HepG2 (cell line): ENCODE measurements around the gene POLE. TPM values are rescaled to one million over a fixed set of nuclear protein-coding genes. Genes with fewer than 3 reads are reported as not detected.

Experiments
- BCL6 ChIP-seq: IDR thresholded peaks from 2 replicates; pipeline ENCODE4 v1.6.1; 2016; ENCODE audit warnings: missing genetic modification reagents, missing compliant biosample characterization
- FLYWCH1 ChIP-seq: sonication (generic); formaldehyde crosslinking; IDR thresholded peaks from 2 replicates; pipeline ENCODE4 v1.8.1; 2023; ENCODE audit warnings: mild to moderate bottlenecking, missing genetic modification reagents
- GZF1 ChIP-seq: sonication (generic); formaldehyde crosslinking; IDR thresholded peaks from 2 replicates; pipeline ENCODE4 v1.5.1; 2020; ENCODE audit warnings: mild to moderate bottlenecking, missing genetic modification reagents
- KLF6 ChIP-seq: IDR thresholded peaks from 2 replicates; pipeline ENCODE4 v1.8.0; 2016; ENCODE audit warnings: missing biosample characterization, missing genetic modification reagents
- MEIS2 ChIP-seq: sonication (generic); formaldehyde crosslinking; IDR thresholded peaks from 2 replicates; pipeline ENCODE4 v1.9.0; 2021; ENCODE audit warnings: mild to moderate bottlenecking, missing genetic modification reagents
- PHF21A ChIP-seq: sonication (generic); formaldehyde crosslinking; IDR thresholded peaks from 2 replicates; pipeline ENCODE4 v1.5.0; 2020; ENCODE audit warnings: mild to moderate bottlenecking, missing genetic modification reagents
- POLR2AphosphoS2 ChIP-seq: IDR thresholded peaks from 2 replicates; pipeline ENCODE4 v1.6.1; 2011; ENCODE audit warnings: low read depth, low read length, improper control_type of control experiment
- TEAD3 ChIP-seq: optimal IDR thresholded peaks from 2 replicates; pipeline ENCODE3; 2016; ENCODE audit warnings: borderline replicate concordance
- XRCC5 ChIP-seq: fragments of 200-400 bp; formaldehyde crosslinking; optimal IDR thresholded peaks from 2 replicates; pipeline ENCODE3; 2017; ENCODE audit warnings: mild to moderate bottlenecking, low read length
- ZFY ChIP-seq: sonication (generic); formaldehyde crosslinking; IDR thresholded peaks from 2 replicates; pipeline ENCODE4 v1.4.0; 2020; ENCODE audit warnings: missing genetic modification reagents
- ZNF10 ChIP-seq: sonication (generic); formaldehyde crosslinking; IDR thresholded peaks from 2 replicates; pipeline ENCODE4 v1.4.0; 2020; ENCODE audit warnings: mild to moderate bottlenecking, low read depth, missing genetic modification reagents, borderline replicate concordance
- ZNF263 ChIP-seq: sonication (generic); formaldehyde crosslinking; IDR thresholded peaks from 2 replicates; pipeline ENCODE4 v1.4.0; 2020; ENCODE audit warnings: missing genetic modification reagents
- ZNF543 ChIP-seq: sonication (generic); formaldehyde crosslinking; IDR thresholded peaks from 2 replicates; pipeline ENCODE4 v1.4.0; 2020; ENCODE audit warnings: mild to moderate bottlenecking, missing genetic modification reagents
- ZNF570 ChIP-seq: sonication (generic); formaldehyde crosslinking; IDR thresholded peaks from 2 replicates; pipeline ENCODE4 v1.4.0; 2020; ENCODE audit warnings: mild to moderate bottlenecking, missing genetic modification reagents, borderline replicate concordance
- ZNF781 ChIP-seq: sonication (generic); formaldehyde crosslinking; IDR thresholded peaks from 2 replicates; pipeline ENCODE4 v1.5.1; 2020; ENCODE audit warnings: borderline replicate concordance, mild to moderate bottlenecking, missing genetic modification reagents; ENCODE audit errors: not compliant biosample characterization
- polyA plus RNA-seq, 8 experiments: library from polyadenylated mRNA; depleted of rRNA in 3 of 8; stranded (reverse) in 7 of 8; unstranded in 1 of 8; fragments of >200 nt; fragmentation: Illumina TruSeq in 4 of 8; extraction: Trizol in 4 of 8; gene quantifications; 2 replicates each; pipeline versions ENCODE4 v1.2.1 to v1.2.3, GENCODE V29; 2011 to 2016; ENCODE audit warnings: low read depth in 4 of 8, missing spikeins in 1 of 8, mixed read lengths in 1 of 8; ENCODE audit not compliant: insufficient read depth in 1 of 8
- total RNA-seq, 5 experiments: library from RNA; depleted of rRNA; stranded (reverse); fragments of >200 nt; fragmentation: Illumina TruSeq; extraction: Trizol; gene quantifications; 2 replicates each; pipeline ENCODE4 v1.2.3, GENCODE V29; 2016; ENCODE audit warnings: low read depth in 1 of 5
- TF ChIP-seq, protein P1 (sequence below), 2 experiments: sonication (generic) in 1 of 2; formaldehyde crosslinking in 1 of 2; IDR thresholded peaks; 2 replicates each; pipeline versions ENCODE4 v1.4.0 to v1.6.1; 2018 to 2020; ENCODE audit warnings: missing genetic modification reagents in 2 of 2, borderline replicate concordance in 1 of 2, low read depth in 1 of 2, mild to moderate bottlenecking in 1 of 2, missing biosample characterization in 1 of 2
- TF ChIP-seq, protein P2 (sequence below): sonication (generic); formaldehyde crosslinking; IDR thresholded peaks from 2 replicates; pipeline ENCODE4 v1.4.0; 2020; ENCODE audit warnings: missing genetic modification reagents; ENCODE audit errors: not compliant biosample characterization
- TF ChIP-seq, protein P3 (sequence below): sonication (generic); formaldehyde crosslinking; IDR thresholded peaks from 2 replicates; pipeline ENCODE4 v1.4.0; 2020; ENCODE audit warnings: missing genetic modification reagents
- TF ChIP-seq, protein P4 (sequence below): sonication (generic); formaldehyde crosslinking; IDR thresholded peaks from 2 replicates; pipeline ENCODE4 v1.8.1; 2023; ENCODE audit warnings: mild to moderate bottlenecking, inconsistent platforms, moderate library complexity, missing genetic modification reagents, borderline replicate concordance

The POLE gene
- total and polyA plus RNA-seq, 2 of the 13 experiments (the other 11 are each of a cell fraction or from before 2014, with no cell fraction given), result 25.3 to 52.2 TPM

- TF ChIP-seq, protein P1, sequence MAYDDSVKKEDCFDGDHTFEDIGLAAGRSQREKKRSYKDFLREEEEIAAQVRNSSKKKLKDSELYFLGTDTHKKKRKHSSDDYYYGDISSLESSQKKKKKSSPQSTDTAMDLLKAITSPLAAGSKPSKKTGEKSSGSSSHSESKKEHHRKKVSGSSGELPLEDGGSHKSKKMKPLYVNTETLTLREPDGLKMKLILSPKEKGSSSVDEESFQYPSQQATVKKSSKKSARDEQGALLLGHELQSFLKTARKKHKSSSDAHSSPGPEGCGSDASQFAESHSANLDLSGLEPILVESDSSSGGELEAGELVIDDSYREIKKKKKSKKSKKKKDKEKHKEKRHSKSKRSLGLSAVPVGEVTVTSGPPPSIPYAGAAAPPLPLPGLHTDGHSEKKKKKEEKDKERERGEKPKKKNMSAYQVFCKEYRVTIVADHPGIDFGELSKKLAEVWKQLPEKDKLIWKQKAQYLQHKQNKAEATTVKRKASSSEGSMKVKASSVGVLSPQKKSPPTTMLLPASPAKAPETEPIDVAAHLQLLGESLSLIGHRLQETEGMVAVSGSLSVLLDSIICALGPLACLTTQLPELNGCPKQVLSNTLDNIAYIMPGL (CRISPR knock-in tag; IDR thresholded peaks at IDR 0.05; ENCODE audit: borderline replicate concordance in 1 of 2, low read depth in 1 of 2), result peak in 1 of 2 experiments; percentile 50; a peak in 1 of 4 replicates
- TF ChIP-seq KLF6 (0 out of 2 replicates have a peak, but pooled peaks have one; percentile 37), ZNF263 (CRISPR knock-in tag) (0 out of 2 replicates have a peak, but pooled peaks have one; percentile 35), POLR2AphosphoS2 (no peak), ZNF10 (CRISPR knock-in tag) (no peak), BCL6 (CRISPR knock-in tag) (peak; percentile 67), ZFY (CRISPR knock-in tag) (peak; percentile 42; the same call in 1 of the 2 replicates), ZNF781 (CRISPR knock-in tag) (peak; percentile 60), GZF1 (CRISPR knock-in tag) (no peak), PHF21A (CRISPR knock-in tag) (peak; percentile 85), MEIS2 (CRISPR knock-in tag) (peak; percentile 85), ZNF570 (no peak), FLYWCH1 (CRISPR knock-in tag) (peak; percentile 65; the same call in 1 of the 2 replicates), ZNF543 (CRISPR knock-in tag) (no peak; the same call in 1 of the 2 replicates), TEAD3 (CRISPR knock-in tag) (peak; percentile 65), XRCC5 (peak; percentile 73)
- TF ChIP-seq, protein P2, sequence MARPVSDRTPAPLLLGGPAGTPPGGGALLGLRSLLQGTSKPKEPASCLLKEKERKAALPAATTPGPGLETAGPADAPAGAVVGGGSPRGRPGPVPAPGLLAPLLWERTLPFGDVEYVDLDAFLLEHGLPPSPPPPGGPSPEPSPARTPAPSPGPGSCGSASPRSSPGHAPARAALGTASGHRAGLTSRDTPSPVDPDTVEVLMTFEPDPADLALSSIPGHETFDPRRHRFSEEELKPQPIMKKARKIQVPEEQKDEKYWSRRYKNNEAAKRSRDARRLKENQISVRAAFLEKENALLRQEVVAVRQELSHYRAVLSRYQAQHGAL (CRISPR knock-in tag), result no peak
- TF ChIP-seq, protein P3, sequence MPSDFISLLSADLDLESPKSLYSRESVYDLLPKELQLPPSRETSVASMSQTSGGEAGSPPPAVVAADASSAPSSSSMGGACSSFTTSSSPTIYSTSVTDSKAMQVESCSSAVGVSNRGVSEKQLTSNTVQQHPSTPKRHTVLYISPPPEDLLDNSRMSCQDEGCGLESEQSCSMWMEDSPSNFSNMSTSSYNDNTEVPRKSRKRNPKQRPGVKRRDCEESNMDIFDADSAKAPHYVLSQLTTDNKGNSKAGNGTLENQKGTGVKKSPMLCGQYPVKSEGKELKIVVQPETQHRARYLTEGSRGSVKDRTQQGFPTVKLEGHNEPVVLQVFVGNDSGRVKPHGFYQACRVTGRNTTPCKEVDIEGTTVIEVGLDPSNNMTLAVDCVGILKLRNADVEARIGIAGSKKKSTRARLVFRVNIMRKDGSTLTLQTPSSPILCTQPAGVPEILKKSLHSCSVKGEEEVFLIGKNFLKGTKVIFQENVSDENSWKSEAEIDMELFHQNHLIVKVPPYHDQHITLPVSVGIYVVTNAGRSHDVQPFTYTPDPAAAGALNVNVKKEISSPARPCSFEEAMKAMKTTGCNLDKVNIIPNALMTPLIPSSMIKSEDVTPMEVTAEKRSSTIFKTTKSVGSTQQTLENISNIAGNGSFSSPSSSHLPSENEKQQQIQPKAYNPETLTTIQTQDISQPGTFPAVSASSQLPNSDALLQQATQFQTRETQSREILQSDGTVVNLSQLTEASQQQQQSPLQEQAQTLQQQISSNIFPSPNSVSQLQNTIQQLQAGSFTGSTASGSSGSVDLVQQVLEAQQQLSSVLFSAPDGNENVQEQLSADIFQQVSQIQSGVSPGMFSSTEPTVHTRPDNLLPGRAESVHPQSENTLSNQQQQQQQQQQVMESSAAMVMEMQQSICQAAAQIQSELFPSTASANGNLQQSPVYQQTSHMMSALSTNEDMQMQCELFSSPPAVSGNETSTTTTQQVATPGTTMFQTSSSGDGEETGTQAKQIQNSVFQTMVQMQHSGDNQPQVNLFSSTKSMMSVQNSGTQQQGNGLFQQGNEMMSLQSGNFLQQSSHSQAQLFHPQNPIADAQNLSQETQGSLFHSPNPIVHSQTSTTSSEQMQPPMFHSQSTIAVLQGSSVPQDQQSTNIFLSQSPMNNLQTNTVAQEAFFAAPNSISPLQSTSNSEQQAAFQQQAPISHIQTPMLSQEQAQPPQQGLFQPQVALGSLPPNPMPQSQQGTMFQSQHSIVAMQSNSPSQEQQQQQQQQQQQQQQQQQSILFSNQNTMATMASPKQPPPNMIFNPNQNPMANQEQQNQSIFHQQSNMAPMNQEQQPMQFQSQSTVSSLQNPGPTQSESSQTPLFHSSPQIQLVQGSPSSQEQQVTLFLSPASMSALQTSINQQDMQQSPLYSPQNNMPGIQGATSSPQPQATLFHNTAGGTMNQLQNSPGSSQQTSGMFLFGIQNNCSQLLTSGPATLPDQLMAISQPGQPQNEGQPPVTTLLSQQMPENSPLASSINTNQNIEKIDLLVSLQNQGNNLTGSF, result 0 out of 2 replicates have a peak, but pooled peaks have one; percentile 35
- TF ChIP-seq, protein P4, sequence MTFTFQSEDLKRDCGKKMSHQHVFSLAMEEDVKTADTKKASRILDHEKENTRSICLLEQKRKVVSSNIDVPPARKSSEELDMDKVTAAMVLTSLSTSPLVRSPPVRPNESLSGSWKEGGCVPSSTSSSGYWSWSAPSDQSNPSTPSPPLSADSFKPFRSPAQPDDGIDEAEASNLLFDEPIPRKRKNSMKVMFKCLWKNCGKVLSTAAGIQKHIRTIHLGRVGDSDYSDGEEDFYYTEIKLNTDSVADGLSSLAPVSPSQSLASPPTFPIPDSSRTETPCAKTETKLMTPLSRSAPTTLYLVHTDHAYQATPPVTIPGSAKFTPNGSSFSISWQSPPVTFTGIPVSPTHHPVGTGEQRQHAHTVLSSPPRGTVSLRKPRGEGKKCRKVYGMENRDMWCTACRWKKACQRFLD, result 0 out of 2 replicates have a peak, but pooled peaks have one; percentile 84
These were observed 78.6 kb downstream of the POLE start (continued) for GRCh38 chr12:132608231-132609171.
